Vagina (tissue), 2 donors: ENCODE measurements around the gene ATP6V0D1. TPM values are rescaled to one million over a fixed set of nuclear protein-coding genes. Genes with fewer than 3 reads are reported as not detected.

Experiments
- DNase-seq, 2 donors: peaks; one replicate each; pipeline ENCODE4 v3.0.0-alpha.2; 2017; ENCODE audit errors: extremely low spot score in 2 of 2
- H3K27ac ChIP-seq: fragments of 200-600 bp; sonication (generic); one replicate; pipeline ENCODE4 v1.5.1; 2019
- H3K27me3 ChIP-seq: fragments of 200-600 bp; sonication (generic); one replicate; pipeline ENCODE4 v1.5.1; 2019
- H3K36me3 ChIP-seq, 2 donors: fragments of 200-600 bp; sonication (generic); one replicate each; pipeline ENCODE4 v1.5.1; 2017 to 2019
- H3K4me1 ChIP-seq: fragments of 200-600 bp; sonication (generic); one replicate; pipeline ENCODE4 v1.5.1; 2019
- H3K4me3 ChIP-seq, 2 donors: fragments of 200-600 bp; sonication (generic); 1 replicate in 1 of 2; 2 replicates in 1 of 2; pipeline ENCODE4 v1.5.1; 2016 to 2019
- H3K9me3 ChIP-seq: fragments of 200-600 bp; sonication (generic); one replicate; pipeline ENCODE4 v1.5.1; 2019
- CTCF ChIP-seq, 3 experiments: fragments of 450-650 bp in 2 of 3; fragments of 200-600 bp in 1 of 3; sonication (generic) in 1 of 3; IDR thresholded peaks; one replicate each; pipeline ENCODE4 v1.5.1; 2017 to 2019; ENCODE audit warnings: antibody characterized with exemption in 3 of 3, mild to moderate bottlenecking in 2 of 3, moderate library complexity in 2 of 3
- POLR2A ChIP-seq, 2 donors: fragments of 450-650 bp; IDR thresholded peaks; one replicate each; pipeline ENCODE4 v1.6.1; 2017; ENCODE audit warnings: antibody characterized with exemption in 2 of 2, mild to moderate bottlenecking in 2 of 2, moderate library complexity in 2 of 2
- POLR2AphosphoS5 ChIP-seq, 2 donors: sonication (generic); formaldehyde crosslinking; IDR thresholded peaks; one replicate each; pipeline ENCODE4 v1.9.0; 2017; ENCODE audit warnings: antibody characterized with exemption in 2 of 2, mild to moderate bottlenecking in 2 of 2, low read depth in 1 of 2; ENCODE audit not compliant: insufficient read depth in 1 of 2
- intact Hi-C: fragments of 100-400 bp; cut with DNase I; formaldehyde crosslinking; loops from one replicate; pipeline ENCODE4 v1.15.1; 2023
- total RNA-seq: library from RNA; depleted of rRNA; stranded (reverse); fragments of >200 nt; gene quantifications from one replicate; pipeline ENCODE4 v1.2.3, GENCODE V29; 2016

Gene ATP6V0D1
- total RNA-seq, 1 donor from 2014 or later, result 110 TPM

- intact Hi-C loops, result no loop called here
- peaks cover 75% of the 10 kb centered on the region for H3K4me1 ChIP-seq
- no peak for DNase-seq
- H3K27ac ChIP-seq, result no peak overlapping the region
- peaks cover 0 to 14% of the 10 kb centered on the region in 2 donors for H3K36me3 ChIP-seq
- no peak overlapping the region for H3K4me3 ChIP-seq
- H3K27me3 ChIP-seq, result no peaks in the 10 kb centered on the region
- no peaks in the 10 kb centered on the region for H3K9me3 ChIP-seq
- TF ChIP-seq POLR2AphosphoS5 (IDR thresholded peaks at IDR 0.05; ENCODE audit: insufficient read depth in 1 of 2, low read depth in 1 of 2), result no peak
- TF ChIP-seq POLR2A (IDR thresholded peaks at IDR 0.05), result no peak
- no peak for TF ChIP-seq CTCF (IDR thresholded peaks at IDR 0.05)
Observed at GRCh38 chr16:67454852-67455251, 26.1 kb downstream of the ATP6V0D1 start.

GRCh38 chr16:67454104-67454503, 26.9 kb downstream of the ATP6V0D1 start:
- no peak for TF ChIP-seq POLR2AphosphoS5 (IDR thresholded peaks at IDR 0.05; ENCODE audit: insufficient read depth in 1 of 2, low read depth in 1 of 2)
- TF ChIP-seq POLR2A (IDR thresholded peaks at IDR 0.05), result no peak
- no peak for TF ChIP-seq CTCF (IDR thresholded peaks at IDR 0.05)
- intact Hi-C loops, result no loop called here
- Histone ChIP-seq H3K36me3 (peaks cover 0 to 14% of the 10 kb centered on the region in 2 donors), H3K4me3 (no peak overlapping the region), H3K9me3 (no peaks in the 10 kb centered on the region), H3K27ac (no peak overlapping the region), H3K4me1 (peaks cover 75% of the 10 kb centered on the region), H3K27me3 (no peaks in the 10 kb centered on the region)
- DNase-seq, result no peak

GRCh38 chr16:67451704-67452435, 29.1 kb downstream of the ATP6V0D1 start:
- Histone ChIP-seq H3K36me3 (peaks cover 0 to 20% of the 10 kb centered on the region in 2 donors), H3K27ac (peak overlapping the region; percentile 63)

GRCh38 chr16:67451061-67451703, 29.8 kb downstream of the ATP6V0D1 start:
- peaks cover 0 to 20% of the 10 kb centered on the region in 2 donors for H3K36me3 ChIP-seq
- no peaks in the 10 kb centered on the region for H3K9me3 ChIP-seq
- peak overlapping the region; percentile 63 for H3K27ac ChIP-seq
- H3K4me3 ChIP-seq, result no peak overlapping the region
- intact Hi-C loops, result no loop called here
- H3K27me3 ChIP-seq, result no peaks in the 10 kb centered on the region
- DNase-seq, result no peak
- no peak for TF ChIP-seq CTCF (IDR thresholded peaks at IDR 0.05)
- TF ChIP-seq POLR2AphosphoS5 (IDR thresholded peaks at IDR 0.05; ENCODE audit: insufficient read depth in 1 of 2, low read depth in 1 of 2), result no peak
- no peak for TF ChIP-seq POLR2A (IDR thresholded peaks at IDR 0.05)
- peaks cover 73% of the 10 kb centered on the region for H3K4me1 ChIP-seq

More at GRCh38 chr16:67451704-67452435, 29.1 kb downstream of the ATP6V0D1 start:
- no peaks in the 10 kb centered on the region for H3K9me3 ChIP-seq
- TF ChIP-seq POLR2AphosphoS5 (IDR thresholded peaks at IDR 0.05; ENCODE audit: insufficient read depth in 1 of 2, low read depth in 1 of 2) (peak in 1 of 2 donors; percentile 10), POLR2A (IDR thresholded peaks at IDR 0.05) (no peak)
- peaks cover 73% of the 10 kb centered on the region for H3K4me1 ChIP-seq
- no peaks in the 10 kb centered on the region for H3K27me3 ChIP-seq
- no peak for DNase-seq
- no peak overlapping the region for H3K4me3 ChIP-seq
- intact Hi-C loops, result no loop called here

GRCh38 chr16:67449739-67450138, 31.2 kb downstream of the ATP6V0D1 start:
- Histone ChIP-seq H3K4me3 (no peak overlapping the region), H3K27me3 (no peaks in the 10 kb centered on the region), H3K9me3 (no peaks in the 10 kb centered on the region), H3K27ac (peak overlapping the region; percentile 63), H3K4me1 (peaks cover 78% of the 10 kb centered on the region), H3K36me3 (peaks cover 0 to 20% of the 10 kb centered on the region in 2 donors)
- TF ChIP-seq POLR2AphosphoS5 (IDR thresholded peaks at IDR 0.05; ENCODE audit: insufficient read depth in 1 of 2, low read depth in 1 of 2), result no peak
- TF ChIP-seq POLR2A (IDR thresholded peaks at IDR 0.05), result no peak
- TF ChIP-seq CTCF (IDR thresholded peaks at IDR 0.05), result no peak
- no peak for DNase-seq
- intact Hi-C loops, result no loop called here
